Duodenal mucosa (tissue), 2 donors: ENCODE measurements around the gene SERTAD4.

Experiments used
- H3K27ac ChIP-seq: one replicate; pipeline ENCODE4 v1.7.0; 2013; ENCODE audit warnings: low read depth, low read length
- H3K27me3 ChIP-seq, 2 donors: one replicate each; pipeline ENCODE4 v1.7.0; 2013; ENCODE audit warnings: low read length in 2 of 2, control low read depth in 1 of 2; ENCODE audit not compliant: insufficient read depth in 2 of 2, control insufficient read depth in 1 of 2
- H3K36me3 ChIP-seq, 2 donors: one replicate each; pipeline ENCODE4 v1.7.0; 2013; ENCODE audit warnings: low read length in 2 of 2, control low read depth in 1 of 2; ENCODE audit not compliant: insufficient read depth in 2 of 2, control insufficient read depth in 1 of 2
- H3K4me1 ChIP-seq, 2 donors: one replicate each; pipeline ENCODE4 v1.7.0; 2013; ENCODE audit warnings: low read length in 2 of 2, control low read depth in 1 of 2; ENCODE audit not compliant: insufficient read depth in 2 of 2, control insufficient read depth in 1 of 2
- H3K4me3 ChIP-seq, 2 donors: one replicate each; pipeline ENCODE4 v1.7.0; 2013; ENCODE audit warnings: low read length in 2 of 2, low read depth in 1 of 2
- H3K9ac ChIP-seq, 2 donors: one replicate each; pipeline ENCODE4 v1.7.0; 2013; ENCODE audit warnings: low read length in 2 of 2, low read depth in 1 of 2
- H3K9me3 ChIP-seq, 2 donors: one replicate each; pipeline ENCODE4 v1.7.0; 2013; ENCODE audit warnings: low read length in 2 of 2, control low read depth in 1 of 2; ENCODE audit not compliant: control insufficient read depth in 1 of 2

Gene SERTAD4

GRCh38 chr1:210239349-210240111 lies 6.9 kb downstream of the SERTAD4 start:
- Histone ChIP-seq H3K4me1 (peaks cover 0 to under 1% of the 10 kb centered on the region in 2 donors), H3K9ac (no peak overlapping the region), H3K27me3 (peaks cover 0 to 8% of the 10 kb centered on the region in 2 donors), H3K9me3 (no peaks in the 10 kb centered on the region), H3K36me3 (no peaks in the 10 kb centered on the region), H3K27ac (no peak overlapping the region), H3K4me3 (no peak overlapping the region)

GRCh38 chr1:210241121-210241520 lies 8.5 kb downstream of the SERTAD4 start:
- Histone ChIP-seq H3K9ac (no peak overlapping the region), H3K9me3 (no peaks in the 10 kb centered on the region), H3K27me3 (peaks cover 0 to 11% of the 10 kb centered on the region in 2 donors), H3K4me3 (no peak overlapping the region), H3K4me1 (no peaks in the 10 kb centered on the region), H3K36me3 (no peaks in the 10 kb centered on the region), H3K27ac (no peak overlapping the region)

- no peak overlapping the region for H3K27ac ChIP-seq
- H3K9ac ChIP-seq = no peak overlapping the region
- H3K4me3 ChIP-seq = no peak overlapping the region
- no peaks in the 10 kb centered on the region for H3K9me3 ChIP-seq
- no peaks in the 10 kb centered on the region for H3K36me3 ChIP-seq
- H3K27me3 ChIP-seq = peaks cover 0 to 7% of the 10 kb centered on the region in 2 donors
- H3K4me1 ChIP-seq = no peaks in the 10 kb centered on the region
These were observed 12.3 kb downstream of the SERTAD4 start for GRCh38 chr1:210244746-210245367.

- H3K27ac ChIP-seq = no peak overlapping the region
- no peaks in the 10 kb centered on the region for H3K9me3 ChIP-seq
- H3K27me3 ChIP-seq = peaks cover 0 to 3% of the 10 kb centered on the region in 2 donors
- peaks cover 6 to 7% of the 10 kb centered on the region in 2 donors for H3K4me1 ChIP-seq
- H3K9ac ChIP-seq = no peak overlapping the region
- H3K4me3 ChIP-seq = no peak overlapping the region
- no peaks in the 10 kb centered on the region for H3K36me3 ChIP-seq
These were observed 13.9 kb downstream of the SERTAD4 start for GRCh38 chr1:210246447-210246846.

- peaks cover 0 to 3% of the 10 kb centered on the region in 2 donors for H3K27me3 ChIP-seq
- H3K4me1 ChIP-seq = peaks cover 11 to 16% of the 10 kb centered on the region in 2 donors
- H3K4me3 ChIP-seq = no peak overlapping the region
- no peak overlapping the region for H3K27ac ChIP-seq
- H3K36me3 ChIP-seq = no peaks in the 10 kb centered on the region
- H3K9me3 ChIP-seq = no peaks in the 10 kb centered on the region
- no peak overlapping the region for H3K9ac ChIP-seq
These were observed 15.7 kb downstream of the SERTAD4 start for GRCh38 chr1:210248341-210248740.

- Histone ChIP-seq H3K9me3 (no peaks in the 10 kb centered on the region), H3K4me1 (peaks cover 11 to 16% of the 10 kb centered on the region in 2 donors), H3K36me3 (no peaks in the 10 kb centered on the region), H3K4me3 (peak overlapping the region; percentile 68 to 74), H3K27ac (no peak overlapping the region), H3K27me3 (peaks cover 0 to 8% of the 10 kb centered on the region in 2 donors), H3K9ac (no peak overlapping the region)
These were observed 18.0 kb downstream of the SERTAD4 start for GRCh38 chr1:210250665-210250997.

- Histone ChIP-seq H3K36me3 (no peaks in the 10 kb centered on the region), H3K9ac (peak overlapping the region in 1 of 2 donors; percentile 31), H3K4me3 (peak overlapping the region; percentile 68 to 74), H3K9me3 (no peaks in the 10 kb centered on the region), H3K27ac (no peak overlapping the region), H3K4me1 (peaks cover 11 to 16% of the 10 kb centered on the region in 2 donors), H3K27me3 (peaks cover 0 to 8% of the 10 kb centered on the region in 2 donors)
These were observed 18.5 kb downstream of the SERTAD4 start for GRCh38 chr1:210250998-210251679.

GRCh38 chr1:210251680-210252490 lies 19.3 kb downstream of the SERTAD4 start:
- Histone ChIP-seq H3K27ac (peak overlapping the region; percentile 5), H3K9ac (peak overlapping the region in 1 of 2 donors; percentile 31), H3K4me1 (peaks cover 11 to 16% of the 10 kb centered on the region in 2 donors), H3K9me3 (no peaks in the 10 kb centered on the region), H3K4me3 (peak overlapping the region; percentile 68 to 74), H3K27me3 (peaks cover 0 to 8% of the 10 kb centered on the region in 2 donors), H3K36me3 (no peaks in the 10 kb centered on the region)

GRCh38 chr1:210252621-210253051 lies 20.0 kb downstream of the SERTAD4 start:
- Histone ChIP-seq H3K27ac (no peak overlapping the region), H3K4me1 (peaks cover 11 to 16% of the 10 kb centered on the region in 2 donors), H3K27me3 (peaks cover 0 to 8% of the 10 kb centered on the region in 2 donors), H3K9me3 (no peaks in the 10 kb centered on the region), H3K4me3 (peak overlapping the region; percentile 68 to 74), H3K36me3 (no peaks in the 10 kb centered on the region), H3K9ac (no peak overlapping the region)
